ENCODE results near the gene DLG2. TPM values are rescaled to one million over a fixed set of nuclear protein-coding genes. Genes with fewer than 3 reads are reported as not detected.

Gene DLG2
- total and polyA plus RNA-seq, 2 donors: 4.8 to 6.6 TPM

DNA sequence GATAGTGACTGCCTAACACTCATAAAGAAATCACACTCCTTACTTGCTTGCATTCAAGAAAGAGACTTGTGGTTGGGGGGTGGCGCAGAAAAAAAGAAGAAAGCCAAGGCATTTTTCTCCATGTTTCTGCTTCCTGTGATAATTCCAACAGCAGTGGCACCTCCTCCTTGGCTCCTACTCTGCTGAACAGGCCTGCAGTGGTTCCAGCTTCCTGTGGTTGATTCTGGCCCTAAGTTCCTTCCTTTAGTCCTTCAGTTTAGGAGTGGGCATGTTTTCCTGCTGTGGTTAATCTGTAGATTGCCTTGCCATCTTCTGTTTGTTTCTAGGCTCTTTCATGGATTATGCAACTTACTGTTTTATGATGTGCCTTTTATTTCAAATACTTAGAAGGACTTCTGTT, 940.4 kb downstream of the DLG2 start:
- H3K36me3 ChIP-seq (ENCODE audit: control insufficient read depth in 2 of 2, insufficient read depth in 2 of 2, low read length in 1 of 2): no peaks in the 10 kb centered on the region
- no peak for DNase-seq (ENCODE audit: low read depth in 6 of 9, low spot score in 9 of 9)
- no peaks in the 10 kb centered on the region for H3K27me3 ChIP-seq (ENCODE audit: control insufficient read depth in 2 of 2, insufficient read depth in 1 of 2, low read length in 1 of 2)
- H3K9me3 ChIP-seq (ENCODE audit: control insufficient read depth in 2 of 2, insufficient read depth in 1 of 2, low read length in 1 of 2): no peaks in the 10 kb centered on the region
- no peaks in the 10 kb centered on the region for H3K4me1 ChIP-seq (ENCODE audit: control insufficient read depth in 2 of 2, insufficient read depth in 2 of 2, low read length in 2 of 2)
- H3K4me3 ChIP-seq (ENCODE audit: low read length in 2 of 2): no peak overlapping the region
- 45% methylated on average over 1 of the region's 1 CpG for WGBS
- H3K27ac ChIP-seq (ENCODE audit: low read depth in 1 of 2, low read length in 1 of 2): no peak overlapping the region

DNA sequence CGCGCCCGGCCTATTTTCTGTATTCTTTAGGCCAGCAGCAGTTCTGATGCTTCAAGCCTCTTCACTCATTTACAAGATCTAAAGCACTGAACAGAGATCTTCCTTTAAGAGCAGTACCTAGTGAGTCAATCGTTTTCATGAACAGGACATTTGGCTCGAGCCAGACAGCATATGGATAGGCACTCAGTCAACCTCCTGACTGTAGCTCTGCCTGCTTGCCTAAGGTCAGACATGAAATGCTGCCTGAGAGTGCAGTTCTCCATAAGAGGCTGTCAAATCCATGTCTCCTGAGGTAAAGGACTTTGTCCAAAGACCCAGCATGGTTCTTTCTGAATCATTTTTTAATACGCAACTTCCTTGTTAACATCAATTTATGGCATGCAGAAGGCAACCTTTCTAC, 941.2 kb downstream of the DLG2 start:
- WGBS: 87% methylated on average over 6 of the region's 6 CpGs
- DNase-seq (ENCODE audit: low read depth in 6 of 9, low spot score in 9 of 9): no peak
- H3K9me3 ChIP-seq (ENCODE audit: control insufficient read depth in 2 of 2, insufficient read depth in 1 of 2, low read length in 1 of 2): no peaks in the 10 kb centered on the region
- H3K27me3 ChIP-seq (ENCODE audit: control insufficient read depth in 2 of 2, insufficient read depth in 1 of 2, low read length in 1 of 2): no peaks in the 10 kb centered on the region
- no peaks in the 10 kb centered on the region for H3K4me1 ChIP-seq (ENCODE audit: control insufficient read depth in 2 of 2, insufficient read depth in 2 of 2, low read length in 2 of 2)
- H3K36me3 ChIP-seq (ENCODE audit: control insufficient read depth in 2 of 2, insufficient read depth in 2 of 2, low read length in 1 of 2): no peaks in the 10 kb centered on the region
- H3K4me3 ChIP-seq (ENCODE audit: low read length in 2 of 2): no peak overlapping the region
- no peak overlapping the region for H3K27ac ChIP-seq (ENCODE audit: low read depth in 1 of 2, low read length in 1 of 2)

DNA sequence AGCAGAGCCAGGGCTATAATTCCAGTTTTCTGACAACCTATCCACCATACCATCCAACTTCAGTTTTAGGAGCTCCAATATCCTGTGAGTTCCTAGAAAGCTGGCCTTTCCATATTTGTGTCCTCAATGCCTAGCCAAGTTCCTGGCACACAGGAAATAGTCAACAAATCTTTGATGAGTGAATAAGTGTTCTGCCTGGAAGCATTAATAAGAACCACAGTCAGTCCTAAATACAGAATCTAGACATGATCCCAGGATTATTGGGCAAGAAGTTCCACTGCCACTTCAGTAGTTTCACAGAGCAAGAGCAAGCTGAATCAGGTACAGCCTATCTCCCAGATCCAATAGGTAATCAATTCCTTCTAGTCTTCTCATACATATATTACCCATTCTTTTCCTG, 942.0 kb downstream of the DLG2 start:
- H3K4me1 ChIP-seq (ENCODE audit: control insufficient read depth in 2 of 2, insufficient read depth in 2 of 2, low read length in 2 of 2): no peaks in the 10 kb centered on the region
- no peaks in the 10 kb centered on the region for H3K36me3 ChIP-seq (ENCODE audit: control insufficient read depth in 2 of 2, insufficient read depth in 2 of 2, low read length in 1 of 2)
- H3K27me3 ChIP-seq (ENCODE audit: control insufficient read depth in 2 of 2, insufficient read depth in 1 of 2, low read length in 1 of 2): no peaks in the 10 kb centered on the region
- no peak for DNase-seq (ENCODE audit: low read depth in 6 of 9, low spot score in 9 of 9)
- H3K9me3 ChIP-seq (ENCODE audit: control insufficient read depth in 2 of 2, insufficient read depth in 1 of 2, low read length in 1 of 2): no peaks in the 10 kb centered on the region
- H3K4me3 ChIP-seq (ENCODE audit: low read length in 2 of 2): no peak overlapping the region
- no peak overlapping the region for H3K27ac ChIP-seq (ENCODE audit: low read depth in 1 of 2, low read length in 1 of 2)

DNA sequence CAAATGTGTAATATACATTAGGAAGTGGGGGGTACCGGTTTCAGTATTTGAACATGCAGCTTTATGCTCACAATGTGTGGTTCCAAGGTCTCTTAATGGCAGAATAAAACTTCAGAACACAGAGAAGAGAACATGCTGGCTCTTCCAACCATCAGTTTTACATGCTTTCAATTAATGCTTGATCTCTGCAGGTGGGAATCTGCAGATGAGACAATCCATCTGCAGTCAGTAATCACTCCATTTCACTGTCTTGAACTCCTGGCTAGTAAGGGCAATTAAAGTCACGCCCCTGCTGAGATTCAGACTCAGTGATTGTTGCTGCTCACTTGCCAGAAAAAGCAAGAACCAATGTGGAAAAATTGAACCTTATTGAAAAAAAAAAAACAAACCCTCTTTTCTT, 945.7 kb downstream of the DLG2 start:
- DNase-seq (ENCODE audit: low read depth in 6 of 9, low spot score in 9 of 9): no peak
- H3K4me3 ChIP-seq (ENCODE audit: low read length in 2 of 2): no peak overlapping the region
- no peaks in the 10 kb centered on the region for H3K27me3 ChIP-seq (ENCODE audit: control insufficient read depth in 2 of 2, insufficient read depth in 1 of 2, low read length in 1 of 2)
- H3K36me3 ChIP-seq (ENCODE audit: control insufficient read depth in 2 of 2, insufficient read depth in 2 of 2, low read length in 1 of 2): no peaks in the 10 kb centered on the region
- no peak overlapping the region for H3K27ac ChIP-seq (ENCODE audit: low read depth in 1 of 2, low read length in 1 of 2)
- WGBS: 89% methylated on average over 2 of the region's 2 CpGs
- H3K4me1 ChIP-seq (ENCODE audit: control insufficient read depth in 2 of 2, insufficient read depth in 2 of 2, low read length in 2 of 2): no peaks in the 10 kb centered on the region
- no peaks in the 10 kb centered on the region for H3K9me3 ChIP-seq (ENCODE audit: control insufficient read depth in 2 of 2, insufficient read depth in 1 of 2, low read length in 1 of 2)

DNA sequence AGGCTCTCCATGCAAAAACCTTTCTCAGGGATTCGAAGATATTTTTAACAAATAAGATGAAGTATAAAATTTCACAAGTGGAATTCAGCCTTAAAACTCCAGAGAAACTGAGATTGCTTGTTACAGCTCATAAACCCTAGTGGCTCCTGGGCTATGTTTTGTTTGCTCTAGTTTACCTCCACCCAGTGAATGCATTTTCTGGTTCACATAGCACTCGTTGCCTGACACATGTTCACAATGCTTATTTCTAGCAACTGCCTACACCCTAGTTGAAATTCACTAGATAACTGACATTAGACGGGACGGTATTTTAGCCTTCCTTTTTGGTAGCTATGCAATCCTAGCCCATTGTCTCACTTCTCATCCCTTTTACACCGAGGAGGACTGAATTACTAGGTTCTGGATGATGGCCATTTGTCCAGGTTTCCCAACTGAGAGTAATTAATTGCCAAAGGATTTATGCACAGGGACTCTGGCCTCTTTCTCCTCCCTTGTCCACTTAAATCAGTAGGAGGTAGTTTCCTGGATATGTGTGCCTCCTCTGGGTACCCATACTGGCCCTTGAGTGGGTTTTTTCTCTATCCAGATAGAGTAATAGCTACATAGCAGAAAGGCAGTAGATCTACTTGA, 951.6 kb downstream of the DLG2 start:
- no peak for DNase-seq (ENCODE audit: low read depth in 6 of 9, low spot score in 9 of 9)
- Histone ChIP-seq H3K27me3 (ENCODE audit: control insufficient read depth in 2 of 2, insufficient read depth in 1 of 2, low read length in 1 of 2) (no peaks in the 10 kb centered on the region), H3K4me3 (ENCODE audit: low read length in 2 of 2) (no peak overlapping the region), H3K4me1 (ENCODE audit: control insufficient read depth in 2 of 2, insufficient read depth in 2 of 2, low read length in 2 of 2) (no peaks in the 10 kb centered on the region), H3K36me3 (ENCODE audit: control insufficient read depth in 2 of 2, insufficient read depth in 2 of 2, low read length in 1 of 2) (no peaks in the 10 kb centered on the region), H3K9me3 (ENCODE audit: control insufficient read depth in 2 of 2, insufficient read depth in 1 of 2, low read length in 1 of 2) (no peaks in the 10 kb centered on the region), H3K27ac (ENCODE audit: low read depth in 1 of 2, low read length in 1 of 2) (no peak overlapping the region)
- 85% methylated on average over 5 of the region's 5 CpGs for WGBS

DNA sequence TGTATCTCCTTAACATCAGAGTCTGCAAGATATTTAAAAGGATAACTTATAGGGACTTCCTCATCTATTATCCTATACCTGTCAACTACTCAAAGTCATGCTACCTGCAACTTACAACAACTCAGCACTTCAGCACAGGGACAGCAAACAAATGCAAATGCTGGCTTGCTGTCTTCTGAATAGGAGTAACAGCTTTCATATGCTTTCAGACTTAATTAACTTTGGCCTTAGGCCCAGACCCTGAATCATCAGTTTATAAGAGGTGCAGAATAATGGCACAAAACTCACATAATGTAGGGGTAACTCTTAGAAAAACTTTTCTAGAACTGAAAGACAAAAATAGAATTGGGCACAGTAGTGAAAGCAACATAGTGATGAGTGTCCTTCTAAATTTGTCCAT, 953.4 kb downstream of the DLG2 start:
- no peaks in the 10 kb centered on the region for H3K4me1 ChIP-seq (ENCODE audit: control insufficient read depth in 2 of 2, insufficient read depth in 2 of 2, low read length in 2 of 2)
- no peaks in the 10 kb centered on the region for H3K9me3 ChIP-seq (ENCODE audit: control insufficient read depth in 2 of 2, insufficient read depth in 1 of 2, low read length in 1 of 2)
- no peaks in the 10 kb centered on the region for H3K36me3 ChIP-seq (ENCODE audit: control insufficient read depth in 2 of 2, insufficient read depth in 2 of 2, low read length in 1 of 2)
- H3K4me3 ChIP-seq (ENCODE audit: low read length in 2 of 2): no peak overlapping the region
- H3K27ac ChIP-seq (ENCODE audit: low read depth in 1 of 2, low read length in 1 of 2): no peak overlapping the region
- DNase-seq (ENCODE audit: low read depth in 6 of 9, low spot score in 9 of 9): no peak
- no peaks in the 10 kb centered on the region for H3K27me3 ChIP-seq (ENCODE audit: control insufficient read depth in 2 of 2, insufficient read depth in 1 of 2, low read length in 1 of 2)

DNA sequence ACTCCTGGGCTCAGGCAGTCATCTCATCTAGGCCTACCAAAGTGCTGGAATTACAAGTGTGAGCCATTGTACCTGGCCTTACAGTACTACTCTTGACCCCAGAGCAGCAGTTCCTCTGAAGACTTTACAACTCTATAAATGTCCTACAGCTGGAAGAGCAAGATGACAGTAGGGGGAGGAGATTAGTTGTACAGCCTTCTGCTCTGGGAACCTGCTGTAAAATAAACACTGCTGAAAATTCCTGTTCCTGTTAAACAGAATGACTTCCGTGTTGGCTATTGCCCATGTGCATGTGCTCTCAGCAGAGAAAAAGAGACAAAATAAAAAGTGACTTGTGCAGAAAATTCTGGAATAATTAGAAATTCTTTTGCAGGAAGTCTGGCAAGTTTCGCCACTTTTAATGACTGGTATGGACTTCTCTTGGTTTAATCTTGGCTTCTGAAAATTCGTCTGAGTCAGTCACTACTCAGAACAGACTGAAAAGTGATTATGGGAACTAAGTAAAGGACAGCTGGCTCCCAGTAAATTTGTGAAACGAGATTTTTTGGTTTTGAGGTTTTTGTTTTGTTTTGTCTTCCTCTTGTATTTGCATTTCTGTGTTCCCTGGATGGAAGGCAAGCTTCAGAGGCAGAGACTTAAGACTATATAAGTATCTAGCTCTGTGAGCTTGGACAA, 955.7 kb downstream of the DLG2 start:
- H3K27ac ChIP-seq (ENCODE audit: low read depth in 1 of 2, low read length in 1 of 2): no peak overlapping the region
- H3K27me3 ChIP-seq (ENCODE audit: control insufficient read depth in 2 of 2, insufficient read depth in 1 of 2, low read length in 1 of 2): no peaks in the 10 kb centered on the region
- DNase-seq (ENCODE audit: low read depth in 6 of 9, low spot score in 9 of 9): no peak
- no peaks in the 10 kb centered on the region for H3K4me1 ChIP-seq (ENCODE audit: control insufficient read depth in 2 of 2, insufficient read depth in 2 of 2, low read length in 2 of 2)
- no peak overlapping the region for H3K4me3 ChIP-seq (ENCODE audit: low read length in 2 of 2)
- H3K9me3 ChIP-seq (ENCODE audit: control insufficient read depth in 2 of 2, insufficient read depth in 1 of 2, low read length in 1 of 2): no peaks in the 10 kb centered on the region
- WGBS: 84% methylated on average over 4 of the region's 4 CpGs
- no peaks in the 10 kb centered on the region for H3K36me3 ChIP-seq (ENCODE audit: control insufficient read depth in 2 of 2, insufficient read depth in 2 of 2, low read length in 1 of 2)

DNA sequence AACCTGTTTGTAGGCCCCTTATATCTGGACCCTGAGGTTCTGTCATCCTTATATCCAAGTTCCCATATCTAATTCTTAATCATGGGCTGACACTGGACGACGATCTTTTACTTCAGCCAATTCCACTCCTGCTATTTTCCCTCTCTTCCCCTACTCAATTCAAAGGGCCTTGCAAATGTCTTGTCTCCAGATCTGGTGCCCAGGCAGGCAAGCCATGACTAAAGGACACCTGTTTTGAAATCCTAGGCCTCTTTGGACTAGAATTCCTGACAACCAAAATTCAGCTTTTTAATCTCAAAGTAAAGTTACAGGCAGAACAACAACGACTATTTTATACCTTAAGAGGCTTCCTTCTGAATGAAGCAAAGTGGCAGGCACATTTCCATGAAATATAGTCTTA, 963.4 kb downstream of the DLG2 start:
- no peak for DNase-seq (ENCODE audit: low read depth in 6 of 9, low spot score in 9 of 9)
- H3K27me3 ChIP-seq (ENCODE audit: control insufficient read depth in 2 of 2, insufficient read depth in 1 of 2, low read length in 1 of 2): no peaks in the 10 kb centered on the region
- no peaks in the 10 kb centered on the region for H3K36me3 ChIP-seq (ENCODE audit: control insufficient read depth in 2 of 2, insufficient read depth in 2 of 2, low read length in 1 of 2)
- no peak overlapping the region for H3K4me3 ChIP-seq (ENCODE audit: low read length in 2 of 2)
- H3K27ac ChIP-seq (ENCODE audit: low read depth in 1 of 2, low read length in 1 of 2): no peak overlapping the region
- H3K9me3 ChIP-seq (ENCODE audit: control insufficient read depth in 2 of 2, insufficient read depth in 1 of 2, low read length in 1 of 2): no peaks in the 10 kb centered on the region
- 94% methylated on average over 3 of the region's 3 CpGs for WGBS
- H3K4me1 ChIP-seq (ENCODE audit: control insufficient read depth in 2 of 2, insufficient read depth in 2 of 2, low read length in 2 of 2): no peaks in the 10 kb centered on the region

DNA sequence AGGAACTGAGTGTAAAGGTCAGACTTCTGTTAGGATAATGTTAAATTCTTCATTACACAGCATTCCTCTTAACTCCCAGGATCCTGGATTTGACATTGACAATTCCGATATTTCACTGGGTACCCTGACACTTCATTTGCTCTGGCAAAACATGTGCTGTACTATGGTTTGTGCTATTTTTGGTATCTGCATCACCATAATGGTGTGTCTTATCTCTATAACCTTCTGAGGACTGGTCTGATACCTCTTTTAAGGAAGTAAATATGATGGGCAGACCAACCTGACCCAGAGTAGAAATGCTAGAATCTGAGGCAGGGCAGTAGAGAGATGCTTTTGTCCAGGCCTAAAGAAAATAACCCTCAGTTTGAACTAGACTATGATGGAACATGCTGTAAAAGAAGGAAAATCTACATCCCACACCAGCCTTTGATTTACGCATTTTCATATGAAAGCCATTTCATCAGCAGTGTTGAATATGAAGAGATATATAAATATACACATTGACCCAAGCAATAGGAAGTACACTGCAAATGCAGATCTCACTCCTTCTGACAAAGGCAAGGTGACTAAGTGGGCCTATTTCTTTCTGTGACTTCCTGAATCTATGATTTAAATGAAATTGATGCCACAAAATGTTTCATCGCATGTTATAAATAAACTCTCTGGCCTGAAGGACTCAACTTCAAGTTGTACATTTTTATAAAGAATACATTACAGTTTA, 966.7 kb downstream of the DLG2 start:
- Histone ChIP-seq H3K27me3 (ENCODE audit: control insufficient read depth in 2 of 2, insufficient read depth in 1 of 2, low read length in 1 of 2) (no peaks in the 10 kb centered on the region), H3K27ac (ENCODE audit: low read depth in 1 of 2, low read length in 1 of 2) (no peak overlapping the region), H3K4me1 (ENCODE audit: control insufficient read depth in 2 of 2, insufficient read depth in 2 of 2, low read length in 2 of 2) (no peaks in the 10 kb centered on the region), H3K4me3 (ENCODE audit: low read length in 2 of 2) (no peak overlapping the region), H3K36me3 (ENCODE audit: control insufficient read depth in 2 of 2, insufficient read depth in 2 of 2, low read length in 1 of 2) (no peaks in the 10 kb centered on the region), H3K9me3 (ENCODE audit: control insufficient read depth in 2 of 2, insufficient read depth in 1 of 2, low read length in 1 of 2) (no peaks in the 10 kb centered on the region)
- no peak for DNase-seq (ENCODE audit: low read depth in 6 of 9, low spot score in 9 of 9)
- 97% methylated on average over 3 of the region's 3 CpGs for WGBS

Measured in thymus (tissue), 11 donors.